GM23338 (cell line): ENCODE data around the gene STRA8.

ENCODE experiments used
- CREB1 ChIP-seq: fragments of 250-450 bp; sonication (Bioruptor Pico); IDR thresholded peaks from 2 replicates; pipeline ENCODE4 v1.5.0; 2020; ENCODE audit warnings: low read depth, mild to moderate bottlenecking, moderate library complexity
- CTCF ChIP-seq, 2 experiments: fragments of 200-600 bp in 1 of 2; sonication (generic) in 1 of 2; conservative IDR thresholded peaks; 2 replicates each; pipeline versions ENCODE4 v1.5.1 to v1.6.1; 2016 to 2017; ENCODE audit warnings: antibody characterized with exemption in 2 of 2, low read depth in 2 of 2, mild to moderate bottlenecking in 2 of 2, moderate library complexity in 1 of 2
- EZH2 ChIP-seq: fragments of 200-600 bp; sonication (generic); IDR thresholded peaks from one replicate; pipeline ENCODE4 v1.8.0; 2017; ENCODE audit warnings: antibody characterized with exemption, mild to moderate bottlenecking, low read depth; ENCODE audit not compliant: unreplicated experiment
- EZH2phosphoT487 ChIP-seq: fragments of 200-600 bp; sonication (generic); IDR thresholded peaks from one replicate; pipeline ENCODE4 v1.8.1; 2018; ENCODE audit warnings: antibody characterized with exemption; ENCODE audit not compliant: unreplicated experiment
- JUNB ChIP-seq: IDR thresholded peaks from one replicate; pipeline ENCODE4 v1.6.1; 2016; ENCODE audit warnings: antibody characterized with exemption; ENCODE audit not compliant: unreplicated experiment
- POLR2AphosphoS5 ChIP-seq: IDR thresholded peaks from 2 replicates; pipeline ENCODE4 v1.6.1; 2016; ENCODE audit warnings: antibody characterized with exemption, low read depth
- ZNF114 ChIP-seq: fragments of 250-450 bp; sonication (Bioruptor Pico); IDR thresholded peaks from 2 replicates; pipeline ENCODE4 v1.5.0; 2020; ENCODE audit warnings: mild to moderate bottlenecking, moderate library complexity
- ZNF331 ChIP-seq: fragments of 250-450 bp; sonication (Bioruptor Pico); IDR thresholded peaks from 2 replicates; pipeline ENCODE4 v1.5.0; 2020; ENCODE audit warnings: low read depth, mild to moderate bottlenecking, moderate library complexity
- TF ChIP-seq, protein P1 (sequence below): IDR thresholded peaks from one replicate; pipeline ENCODE4 v1.6.1; 2018; ENCODE audit warnings: antibody characterized with exemption; ENCODE audit not compliant: unreplicated experiment

- no peak for TF ChIP-seq CTCF (conservative IDR thresholded peaks at IDR 0.05; ENCODE audit: low read depth in 2 of 2)
- no peak for TF ChIP-seq POLR2AphosphoS5
- TF ChIP-seq EZH2, result no peak
- no peak for TF ChIP-seq ZNF331
- TF ChIP-seq JUNB, result no peak
- no peak for TF ChIP-seq ZNF114 (CRISPR knock-in tag)
- no peak for TF ChIP-seq EZH2phosphoT487
- TF ChIP-seq, protein P1, sequence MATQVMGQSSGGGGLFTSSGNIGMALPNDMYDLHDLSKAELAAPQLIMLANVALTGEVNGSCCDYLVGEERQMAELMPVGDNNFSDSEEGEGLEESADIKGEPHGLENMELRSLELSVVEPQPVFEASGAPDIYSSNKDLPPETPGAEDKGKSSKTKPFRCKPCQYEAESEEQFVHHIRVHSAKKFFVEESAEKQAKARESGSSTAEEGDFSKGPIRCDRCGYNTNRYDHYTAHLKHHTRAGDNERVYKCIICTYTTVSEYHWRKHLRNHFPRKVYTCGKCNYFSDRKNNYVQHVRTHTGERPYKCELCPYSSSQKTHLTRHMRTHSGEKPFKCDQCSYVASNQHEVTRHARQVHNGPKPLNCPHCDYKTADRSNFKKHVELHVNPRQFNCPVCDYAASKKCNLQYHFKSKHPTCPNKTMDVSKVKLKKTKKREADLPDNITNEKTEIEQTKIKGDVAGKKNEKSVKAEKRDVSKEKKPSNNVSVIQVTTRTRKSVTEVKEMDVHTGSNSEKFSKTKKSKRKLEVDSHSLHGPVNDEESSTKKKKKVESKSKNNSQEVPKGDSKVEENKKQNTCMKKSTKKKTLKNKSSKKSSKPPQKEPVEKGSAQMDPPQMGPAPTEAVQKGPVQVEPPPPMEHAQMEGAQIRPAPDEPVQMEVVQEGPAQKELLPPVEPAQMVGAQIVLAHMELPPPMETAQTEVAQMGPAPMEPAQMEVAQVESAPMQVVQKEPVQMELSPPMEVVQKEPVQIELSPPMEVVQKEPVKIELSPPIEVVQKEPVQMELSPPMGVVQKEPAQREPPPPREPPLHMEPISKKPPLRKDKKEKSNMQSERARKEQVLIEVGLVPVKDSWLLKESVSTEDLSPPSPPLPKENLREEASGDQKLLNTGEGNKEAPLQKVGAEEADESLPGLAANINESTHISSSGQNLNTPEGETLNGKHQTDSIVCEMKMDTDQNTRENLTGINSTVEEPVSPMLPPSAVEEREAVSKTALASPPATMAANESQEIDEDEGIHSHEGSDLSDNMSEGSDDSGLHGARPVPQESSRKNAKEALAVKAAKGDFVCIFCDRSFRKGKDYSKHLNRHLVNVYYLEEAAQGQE, result no peak
- TF ChIP-seq CREB1 (CRISPR knock-in tag), result no peak
These were observed 40.0 kb upstream of the STRA8 start for GRCh38 chr7:135193615-135194081.
